Frontal cortex (tissue), 4 donors: ENCODE data around the gene B9D2. TPM values are rescaled to one million over a fixed set of nuclear protein-coding genes. Genes with fewer than 3 reads are reported as not detected.
A peak's percentile ranks its signal among the peaks of the same experiment; 100 is the strongest.
"Not testable (repeated sequence)": the region's sequence is repeated elsewhere in the genome, so short reads cannot be mapped to it uniquely, and the experiment has no call there.

Experiments used
- DNase-seq, 2 donors: peaks; one replicate each; pipeline ENCODE4 v3.0.0; 2012; ENCODE audit warnings: low spot score in 2 of 2
- FAIRE-seq: peaks from 2 replicates; lab custom pipeline; 2012; peaks lifted over from hg19 to GRCh38; lab: Jason Lieb, UNC
- total RNA-seq: library from RNA; depleted of rRNA; stranded (reverse); fragments of >200 nt; gene quantifications from one replicate; pipeline ENCODE4 v1.2.3, GENCODE V29; 2014
- donor health status: control.
- donor health status: control.
- donor health status: control.

The B9D2 gene
- 5.3 TPM for total RNA-seq

GRCh38 chr19:41363753-41364523, at the start of gene B9D2:
Gene B9D2, minus strand, starts transcription at chr19:41364149. Its CDS starts 630 bp downstream, at chr19:41363519.
- DNase-seq, result peak; percentile 90 to 96
- peak; percentile 49 for FAIRE-seq

GRCh38 chr19:41412953-41413352, 49.0 kb upstream of the B9D2 start:
- no peak for FAIRE-seq
- DNase-seq, result no peak

- FAIRE-seq (no peak), DNase-seq (peak; percentile 44 to 66)
These were observed 48.0 kb upstream of the B9D2 start for GRCh38 chr19:41411968-41412265.

- FAIRE-seq (no peak), DNase-seq (no peak)
These were observed 47.4 kb upstream of the B9D2 start for GRCh38 chr19:41411100-41411967.

- FAIRE-seq (no peak), DNase-seq (no peak)
These were observed 46.5 kb upstream of the B9D2 start for GRCh38 chr19:41410336-41411054.

GRCh38 chr19:41409288-41409687, 45.3 kb upstream of the B9D2 start:
- no peak for DNase-seq
- FAIRE-seq, result no peak

- FAIRE-seq, DNase-seq: not testable (repeated sequence)
These were observed 44.9 kb upstream of the B9D2 start for GRCh38 chr19:41408846-41409245.

GRCh38 chr19:41408256-41408655, 44.3 kb upstream of the B9D2 start:
- DNase-seq, result no peak

GRCh38 chr19:41407271-41407670, 43.3 kb upstream of the B9D2 start:
- FAIRE-seq (no peak), DNase-seq (no peak)

More at GRCh38 chr19:41408256-41408655, 44.3 kb upstream of the B9D2 start:
- FAIRE-seq, result no peak

GRCh38 chr19:41405776-41406175, 41.8 kb upstream of the B9D2 start:
- DNase-seq (no peak), FAIRE-seq (no peak)

- DNase-seq, result no peak
- no peak for FAIRE-seq
These were observed 39.4 kb upstream of the B9D2 start for GRCh38 chr19:41403181-41403970.

- no peak for FAIRE-seq
- no peak for DNase-seq
These were observed 38.1 kb upstream of the B9D2 start for GRCh38 chr19:41402010-41402409.

- no peak for FAIRE-seq
- no peak for DNase-seq
These were observed 37.5 kb upstream of the B9D2 start for GRCh38 chr19:41401483-41401882.

- FAIRE-seq, result no peak
- no peak for DNase-seq
These were observed 35.6 kb upstream of the B9D2 start for GRCh38 chr19:41399525-41399924.

GRCh38 chr19:41399091-41399490, 35.1 kb upstream of the B9D2 start:
- DNase-seq (no peak), FAIRE-seq (no peak)

- FAIRE-seq (no peak), DNase-seq (no peak)
These were observed 34.6 kb upstream of the B9D2 start for GRCh38 chr19:41398598-41398997.

GRCh38 chr19:41398050-41398418, 34.1 kb upstream of the B9D2 start:
- DNase-seq (no peak), FAIRE-seq (no peak)

- peak; percentile 90 for FAIRE-seq
- peak; percentile 93 to 98 for DNase-seq
These were observed 33.4 kb upstream of the B9D2 start, which contains the start of the genes BCKDHA and EXOSC5 for GRCh38 chr19:41397086-41398049. Gene BCKDHA, plus strand, starts transcription at chr19:41397818. Its CDS starts 10 bp downstream, at chr19:41397828. Gene EXOSC5, minus strand, starts transcription at chr19:41397359. Its CDS starts 31 bp downstream, at chr19:41397328.
